Measurements from ENCODE around the gene ANKK1.

DNA sequence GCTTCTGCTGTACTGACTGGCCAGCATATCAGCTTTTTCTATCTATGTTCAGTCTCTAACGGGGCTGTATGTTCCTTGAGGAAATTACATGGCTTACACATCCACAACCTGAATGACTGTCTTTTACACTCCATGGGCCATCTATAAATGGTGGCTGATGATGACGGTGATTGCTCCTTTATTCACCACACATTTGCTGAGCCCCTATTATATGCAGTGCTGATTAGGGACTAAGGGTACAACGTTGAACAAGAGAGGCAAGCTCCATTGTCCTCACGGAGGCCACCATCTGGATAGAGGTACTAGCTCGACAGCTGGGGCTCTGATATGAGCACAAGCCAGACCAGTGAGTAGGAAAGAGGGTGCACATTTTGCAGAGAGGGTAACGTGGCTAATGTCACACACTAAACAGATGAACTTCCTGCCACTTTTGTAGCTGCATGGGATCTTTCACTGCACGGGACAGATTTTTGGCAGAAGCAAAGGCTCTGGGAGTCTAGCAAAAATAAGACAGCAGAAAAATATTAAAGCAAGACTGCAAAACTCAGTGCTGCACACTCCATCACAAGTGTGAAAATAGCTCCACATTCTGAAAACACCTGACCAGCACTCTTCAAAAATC lies 57.0 kb downstream of the ANKK1 start:
- TF ChIP-seq, protein P1, sequence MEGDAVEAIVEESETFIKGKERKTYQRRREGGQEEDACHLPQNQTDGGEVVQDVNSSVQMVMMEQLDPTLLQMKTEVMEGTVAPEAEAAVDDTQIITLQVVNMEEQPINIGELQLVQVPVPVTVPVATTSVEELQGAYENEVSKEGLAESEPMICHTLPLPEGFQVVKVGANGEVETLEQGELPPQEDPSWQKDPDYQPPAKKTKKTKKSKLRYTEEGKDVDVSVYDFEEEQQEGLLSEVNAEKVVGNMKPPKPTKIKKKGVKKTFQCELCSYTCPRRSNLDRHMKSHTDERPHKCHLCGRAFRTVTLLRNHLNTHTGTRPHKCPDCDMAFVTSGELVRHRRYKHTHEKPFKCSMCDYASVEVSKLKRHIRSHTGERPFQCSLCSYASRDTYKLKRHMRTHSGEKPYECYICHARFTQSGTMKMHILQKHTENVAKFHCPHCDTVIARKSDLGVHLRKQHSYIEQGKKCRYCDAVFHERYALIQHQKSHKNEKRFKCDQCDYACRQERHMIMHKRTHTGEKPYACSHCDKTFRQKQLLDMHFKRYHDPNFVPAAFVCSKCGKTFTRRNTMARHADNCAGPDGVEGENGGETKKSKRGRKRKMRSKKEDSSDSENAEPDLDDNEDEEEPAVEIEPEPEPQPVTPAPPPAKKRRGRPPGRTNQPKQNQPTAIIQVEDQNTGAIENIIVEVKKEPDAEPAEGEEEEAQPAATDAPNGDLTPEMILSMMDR (IDR thresholded peaks at IDR 0.05): no peak
- no peak for TF ChIP-seq EZH2 (IDR thresholded peaks at IDR 0.05; ENCODE audit: borderline replicate concordance, insufficient read depth, low read depth, low read length, poor library complexity, severe bottlenecking)

Measured in B cell (primary cell).